ENCODE results near the gene TANC1.
A peak's percentile ranks its signal among the peaks of the same experiment; 100 is the strongest.

The TANC1 gene

GRCh38 chr2:158968396-158969161 is at the start of gene TANC1:
Gene TANC1, plus strand, starts transcription at chr2:158968640. Its CDS starts 97,271 bp downstream, at chr2:159065911.
- peak; percentile 80 for DNase-seq

DNA sequence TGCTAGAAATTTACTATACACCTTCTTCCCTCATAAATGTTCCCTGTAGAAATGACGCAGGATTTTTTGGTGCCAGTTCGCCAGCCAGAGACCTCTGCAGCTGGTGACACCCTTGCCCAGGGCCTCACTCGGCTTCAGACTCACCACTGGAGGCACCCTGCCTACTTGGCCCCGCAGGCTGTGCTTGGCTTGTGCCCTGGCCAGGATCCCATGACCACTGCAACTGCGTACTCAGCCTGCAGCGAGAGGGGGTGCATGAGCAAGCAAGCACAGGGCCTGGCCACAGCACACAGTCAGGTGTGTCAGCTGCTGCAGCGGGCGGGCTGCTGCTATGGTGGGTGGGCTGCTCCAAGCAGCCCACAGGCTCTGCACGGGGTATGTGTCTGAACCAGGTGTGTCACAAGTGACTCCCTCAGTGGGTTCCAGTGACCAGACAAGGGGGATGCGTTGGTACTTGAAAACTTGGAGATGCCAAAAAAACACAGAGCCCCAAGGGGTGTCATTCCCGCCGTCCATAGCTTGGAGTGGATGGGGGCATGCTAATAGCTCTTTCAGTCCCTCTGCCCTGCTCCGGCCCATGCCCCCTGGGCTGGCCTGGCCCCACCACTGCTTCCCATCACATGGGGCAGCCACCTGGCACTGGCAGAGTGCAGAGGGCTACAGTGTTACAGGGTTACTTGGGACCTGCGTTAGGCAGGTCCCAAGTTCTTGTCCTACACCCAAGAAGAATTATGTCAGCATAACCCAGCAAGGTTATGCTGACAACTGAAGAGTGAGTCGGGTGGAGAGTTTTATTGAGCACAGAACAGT is 46.6 kb upstream of the TANC1 start:
- DNase-seq = no peak

DNA sequence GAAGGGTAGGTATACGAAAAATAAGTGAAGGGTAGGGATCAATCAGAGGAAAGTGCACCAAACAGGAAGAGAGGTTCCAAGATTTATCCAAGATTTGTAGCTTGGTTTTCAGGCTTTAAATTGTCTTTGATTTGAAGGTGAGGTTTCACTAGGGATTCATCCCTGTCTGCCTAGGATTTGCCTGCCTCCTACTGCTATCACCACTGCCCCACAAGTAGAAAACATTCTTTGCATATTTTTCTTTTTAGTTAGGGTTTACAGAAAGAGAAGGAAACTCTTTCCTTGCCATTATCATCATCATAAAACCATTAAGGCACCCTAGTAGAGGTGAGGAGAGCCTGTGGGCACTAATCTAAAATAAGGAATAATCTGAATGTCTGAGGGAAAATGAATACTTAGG is 45.8 kb upstream of the TANC1 start:
- no peak for DNase-seq

DNA sequence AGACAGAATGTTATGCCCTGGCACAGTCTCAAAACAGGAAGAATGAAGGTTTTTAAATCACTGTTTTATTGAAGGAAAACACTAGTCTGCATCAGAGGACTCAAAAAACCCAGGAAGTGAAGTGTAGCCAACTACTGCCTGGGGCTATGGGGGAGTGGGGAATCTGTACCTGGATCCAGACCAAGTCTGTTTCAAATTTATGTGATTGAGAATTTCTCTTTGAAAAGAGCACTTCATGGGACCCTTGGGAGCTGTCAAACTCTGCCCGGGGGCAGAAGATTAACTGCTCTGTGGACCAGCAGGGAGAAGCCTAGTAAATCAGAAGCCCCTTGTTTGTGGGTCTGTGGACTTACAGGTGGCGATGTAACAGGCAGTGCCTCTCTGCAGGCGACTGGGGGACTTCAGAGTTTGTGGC is 45.3 kb upstream of the TANC1 start:
- DNase-seq = no peak

DNA sequence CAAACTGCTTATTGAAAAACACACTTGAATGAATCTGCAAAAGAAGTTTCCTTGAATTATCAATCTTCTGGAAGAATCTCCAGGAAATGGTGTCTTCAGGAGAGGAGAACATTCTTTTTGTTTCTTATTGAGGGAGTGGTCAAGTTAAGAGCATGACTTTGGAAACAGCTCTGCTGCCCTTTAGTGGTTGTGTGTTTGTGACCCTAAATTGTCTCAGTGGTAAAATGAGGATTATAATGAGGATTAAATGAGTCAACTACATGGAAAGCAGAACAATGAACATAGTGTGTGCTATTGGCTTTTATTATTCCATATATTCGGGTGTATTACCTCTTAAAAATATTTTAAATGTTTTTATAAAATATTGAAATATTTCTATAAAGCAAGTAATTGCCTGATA is 44.8 kb upstream of the TANC1 start:
- no peak for DNase-seq

DNA sequence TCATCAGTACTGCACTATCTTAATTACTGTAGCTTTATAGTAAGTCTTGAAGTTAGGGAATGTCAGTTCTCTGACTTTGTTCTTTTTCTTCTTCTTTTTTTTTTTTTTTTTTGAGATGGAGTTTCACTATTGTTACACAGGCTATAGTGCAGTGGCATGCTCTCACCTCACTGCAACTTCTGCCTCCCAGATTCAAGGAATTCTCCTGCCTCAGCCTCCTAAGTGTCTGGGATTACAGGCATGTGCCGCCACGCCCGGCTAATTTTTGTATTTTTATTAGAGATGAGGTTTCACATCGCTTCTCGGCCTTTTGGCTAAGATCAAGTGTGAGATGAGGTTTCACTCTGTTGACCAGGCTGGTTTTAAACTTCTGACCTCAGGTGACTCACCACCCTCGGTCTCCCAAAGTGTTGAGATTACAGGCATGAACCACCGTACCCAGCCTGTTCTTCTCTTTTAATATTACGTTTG is 41.9 kb upstream of the TANC1 start:
- DNase-seq = no peak

DNA sequence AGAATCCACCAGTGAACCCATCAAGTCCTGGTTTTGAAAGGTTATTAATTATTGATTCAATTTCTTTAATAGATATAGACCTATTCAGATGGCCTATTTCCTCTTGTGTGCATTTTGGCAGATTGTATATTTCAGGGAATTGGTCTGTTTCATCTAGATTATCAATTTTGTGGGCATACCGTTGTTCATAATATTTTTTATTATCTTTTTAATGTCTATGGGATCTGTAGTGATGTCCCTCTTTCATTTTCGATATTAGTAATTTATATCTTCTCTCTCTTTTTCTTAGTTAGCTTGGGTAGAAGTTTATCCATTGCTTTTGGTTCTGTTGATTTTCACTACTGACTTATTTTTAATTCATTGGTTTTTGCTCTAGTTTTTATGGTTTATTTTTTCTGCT is 39.9 kb upstream of the TANC1 start:
- DNase-seq = no peak

GRCh38 chr2:158928965-158929364 is 39.5 kb upstream of the TANC1 start:
- DNase-seq = no peak

DNA sequence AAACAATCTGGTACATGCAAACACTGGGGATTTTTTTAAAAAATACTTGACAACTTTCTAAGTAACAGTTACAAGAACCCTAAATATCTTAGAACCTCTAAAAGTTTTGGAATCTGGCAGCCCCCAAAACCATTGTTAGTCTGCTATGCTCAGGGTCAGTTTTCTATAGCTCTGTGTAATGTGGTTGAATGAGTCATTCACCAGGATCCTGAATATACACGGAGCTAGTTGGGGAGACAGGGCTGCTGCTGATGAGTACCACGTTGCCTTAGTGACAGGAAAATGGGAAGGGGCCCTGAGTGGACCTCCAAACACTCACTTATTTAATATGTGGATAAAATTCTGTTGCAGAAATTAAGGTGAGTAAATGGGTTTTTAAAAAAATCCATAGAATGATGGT is 36.9 kb upstream of the TANC1 start:
- no peak for DNase-seq

- DNase-seq = no peak
These were observed 36.3 kb upstream of the TANC1 start for GRCh38 chr2:158932131-158932645.

DNA sequence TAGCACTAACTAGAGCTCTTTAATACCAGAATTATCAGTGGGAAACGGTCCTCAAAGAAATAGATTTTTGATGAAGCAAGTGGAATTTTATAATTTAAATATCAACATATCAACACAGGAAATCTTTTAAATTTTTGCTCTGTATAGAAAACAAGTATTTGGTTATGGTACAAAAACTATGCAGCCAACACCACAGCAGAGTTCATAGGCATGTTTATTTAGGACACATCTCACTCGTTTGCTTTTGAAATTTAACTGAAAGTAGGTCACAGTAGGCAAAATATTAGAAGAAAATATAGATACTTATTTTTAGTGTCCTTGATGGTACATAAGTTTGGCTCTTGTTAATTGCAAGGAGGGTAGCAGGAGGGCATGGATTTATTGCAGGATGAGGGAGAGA is 34.3 kb upstream of the TANC1 start:
- DNase-seq = no peak

DNA sequence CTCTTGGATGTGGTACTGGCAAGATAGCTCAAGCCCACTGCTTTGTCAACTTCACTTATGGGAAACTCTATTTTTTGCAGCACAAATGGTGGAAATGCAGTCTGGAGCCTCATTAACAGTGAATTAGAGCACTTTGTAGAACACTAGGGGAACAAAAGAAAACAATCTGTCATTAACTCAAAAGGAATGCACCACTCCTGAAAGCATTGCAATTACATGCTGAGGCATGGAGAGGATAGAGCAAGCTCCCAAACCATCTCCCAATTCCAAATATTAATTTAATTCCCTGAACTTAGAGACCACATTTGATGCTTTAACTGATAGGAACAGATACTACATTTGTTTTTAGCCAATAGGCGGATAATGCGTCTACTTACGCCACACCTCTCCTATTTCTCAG is 32.8 kb upstream of the TANC1 start:
- DNase-seq = no peak

- no peak for DNase-seq
These were observed 31.5 kb upstream of the TANC1 start for GRCh38 chr2:158936978-158937377.

DNA sequence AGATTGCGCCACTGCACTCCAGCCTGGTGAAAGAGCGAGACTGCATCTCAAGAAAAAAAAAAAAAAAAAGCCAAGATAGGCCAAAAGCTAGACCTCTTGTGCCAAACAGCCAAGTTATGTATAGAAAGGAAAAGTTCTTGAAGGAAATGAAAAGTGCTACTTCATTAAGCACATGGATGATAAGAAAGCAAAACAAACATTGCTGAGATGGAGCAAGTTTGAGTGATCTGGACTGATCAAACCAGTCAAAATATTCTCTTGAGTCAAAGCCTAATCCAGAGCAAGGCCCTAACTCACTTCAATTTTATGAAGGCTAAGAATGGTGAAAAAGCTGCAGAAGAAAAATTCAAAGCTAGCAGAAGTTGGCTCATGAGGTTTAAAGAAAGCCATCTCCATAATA is 28.1 kb upstream of the TANC1 start:
- no peak for DNase-seq

DNA sequence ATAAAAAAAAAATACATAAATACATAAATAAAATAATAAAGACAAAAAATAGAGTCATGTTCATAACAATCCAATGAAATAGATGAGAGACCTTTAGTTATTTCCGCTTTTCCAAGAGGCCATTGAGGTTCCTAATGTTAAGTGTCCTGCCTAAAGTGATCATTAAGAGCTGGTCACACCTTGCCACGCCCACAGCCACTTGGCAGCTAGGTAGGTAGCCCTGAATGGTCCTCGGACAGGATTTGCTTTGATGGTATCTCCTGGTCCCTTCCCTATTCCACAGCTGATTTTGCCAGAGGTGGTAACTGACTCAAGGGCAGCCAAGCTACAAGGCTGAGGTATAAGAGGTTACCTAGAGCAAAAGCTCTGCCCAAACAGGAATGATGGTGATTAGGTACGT is 24.5 kb upstream of the TANC1 start:
- no peak for DNase-seq

GRCh38 chr2:158948964-158949699 is 19.3 kb upstream of the TANC1 start:
- DNase-seq = no peak

GRCh38 chr2:158953454-158953853 is 15.0 kb upstream of the TANC1 start:
- DNase-seq = no peak

- peak; percentile 81 for DNase-seq
These were observed 14.3 kb upstream of the TANC1 start for GRCh38 chr2:158953926-158954763.

GRCh38 chr2:158955842-158956365 is 12.5 kb upstream of the TANC1 start:
- no peak for DNase-seq

DNA sequence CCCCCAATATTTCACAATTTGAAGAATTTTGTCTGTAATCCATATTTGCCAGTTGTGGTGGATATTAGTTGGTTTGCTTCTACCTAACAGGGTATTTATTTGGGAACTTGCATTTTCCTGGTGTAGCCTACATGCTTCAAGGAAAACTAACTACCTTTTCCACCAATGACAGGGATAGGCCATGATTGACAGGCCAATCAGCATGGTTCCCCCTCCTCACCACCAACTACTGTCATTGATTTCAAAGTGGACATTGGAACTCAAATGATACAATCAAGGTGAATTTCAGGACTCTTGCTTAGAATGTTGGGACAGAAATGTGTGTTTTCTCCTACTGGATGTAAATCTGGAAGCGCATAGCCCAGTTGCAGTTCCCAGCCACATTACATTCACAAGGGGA is 10.1 kb upstream of the TANC1 start:
- DNase-seq = no peak

DNA sequence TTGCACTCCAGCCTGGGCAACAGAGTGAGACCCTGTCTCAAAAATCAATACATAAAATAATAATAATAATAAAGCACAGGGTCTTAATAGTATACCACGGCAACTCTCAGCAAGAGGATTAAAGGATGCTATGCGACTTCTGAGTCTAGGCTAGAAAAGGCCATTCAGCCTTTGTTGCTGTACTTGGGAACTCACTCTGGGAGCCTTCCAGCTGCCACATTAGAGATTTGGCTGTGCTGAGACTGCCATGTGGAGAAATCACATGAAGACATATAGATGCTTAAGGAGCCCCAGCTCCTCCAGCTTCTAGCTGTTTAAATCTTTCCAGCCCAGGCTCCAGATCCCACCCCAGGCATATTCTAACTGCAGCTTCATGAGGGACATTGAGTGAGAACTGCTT is 8.2 kb upstream of the TANC1 start:
- no peak for DNase-seq

DNA sequence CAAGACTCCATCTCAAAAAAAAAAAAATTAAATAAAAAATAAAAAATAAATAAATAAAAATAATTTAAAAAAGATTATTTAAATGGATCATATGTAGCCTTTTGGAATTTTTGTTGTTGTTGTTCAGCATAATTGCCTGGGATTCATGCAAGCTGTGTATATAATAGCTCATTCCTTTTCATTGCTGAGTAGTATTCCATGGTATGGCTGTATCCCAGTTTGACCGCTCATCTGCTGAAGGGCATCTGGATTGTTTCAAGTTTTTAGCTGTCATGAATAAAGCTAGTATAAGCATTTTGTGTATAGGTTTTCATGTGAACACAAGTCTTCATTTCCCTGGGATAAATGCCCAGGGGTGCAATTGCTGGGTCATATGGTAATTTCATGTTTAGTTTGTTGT is 6.4 kb upstream of the TANC1 start:
- no peak for DNase-seq

Data from NCI-H2107 (cell line).